ENCODE measurements around the gene WDR75.
A peak's percentile ranks its signal among the peaks of the same experiment; 100 is the strongest.

Gene WDR75

DNA sequence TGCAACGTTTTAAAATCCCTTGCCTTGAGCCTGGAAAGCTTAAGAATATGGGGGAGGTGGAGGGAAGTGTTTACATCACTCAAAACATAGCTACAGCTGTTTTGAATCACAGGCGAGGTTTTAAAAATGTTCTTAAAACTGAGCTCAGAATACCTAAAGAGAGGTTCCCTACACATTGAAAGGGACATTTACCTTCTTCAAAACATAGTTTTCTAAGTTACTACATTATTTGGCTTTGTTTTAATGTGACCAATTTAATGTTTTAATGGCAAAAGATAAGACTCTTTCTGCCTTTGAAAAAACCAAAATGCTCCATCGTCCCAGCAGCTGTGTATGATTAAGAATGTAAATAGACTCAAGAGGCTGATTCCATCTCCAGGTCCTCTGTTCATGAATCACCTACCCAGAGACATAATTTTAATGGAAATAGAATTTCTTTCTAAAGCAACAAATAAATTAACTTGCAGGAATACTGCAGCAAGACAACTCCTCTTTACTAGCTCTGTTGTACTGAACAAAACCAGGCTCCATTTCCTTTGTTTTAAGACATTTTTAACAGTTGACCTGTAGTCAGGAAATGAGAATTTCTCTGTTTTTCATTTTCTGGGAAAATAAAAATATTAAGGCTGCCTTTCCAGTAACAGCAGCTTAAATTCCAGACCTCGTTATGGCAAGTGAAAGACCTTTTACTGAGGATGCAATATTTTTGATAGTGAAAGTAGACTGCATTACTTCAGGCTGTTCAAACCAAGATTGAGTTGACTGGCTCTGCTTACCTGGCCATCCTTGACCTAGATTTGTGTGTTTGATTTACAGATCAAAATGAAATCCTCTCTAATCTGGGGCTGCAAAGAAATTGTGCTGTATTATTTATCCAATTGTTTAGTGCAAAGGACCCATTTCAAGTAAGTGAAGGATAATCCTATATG, 33.7 kb upstream of the WDR75 start (continued):
- TF ChIP-seq, protein P1, sequence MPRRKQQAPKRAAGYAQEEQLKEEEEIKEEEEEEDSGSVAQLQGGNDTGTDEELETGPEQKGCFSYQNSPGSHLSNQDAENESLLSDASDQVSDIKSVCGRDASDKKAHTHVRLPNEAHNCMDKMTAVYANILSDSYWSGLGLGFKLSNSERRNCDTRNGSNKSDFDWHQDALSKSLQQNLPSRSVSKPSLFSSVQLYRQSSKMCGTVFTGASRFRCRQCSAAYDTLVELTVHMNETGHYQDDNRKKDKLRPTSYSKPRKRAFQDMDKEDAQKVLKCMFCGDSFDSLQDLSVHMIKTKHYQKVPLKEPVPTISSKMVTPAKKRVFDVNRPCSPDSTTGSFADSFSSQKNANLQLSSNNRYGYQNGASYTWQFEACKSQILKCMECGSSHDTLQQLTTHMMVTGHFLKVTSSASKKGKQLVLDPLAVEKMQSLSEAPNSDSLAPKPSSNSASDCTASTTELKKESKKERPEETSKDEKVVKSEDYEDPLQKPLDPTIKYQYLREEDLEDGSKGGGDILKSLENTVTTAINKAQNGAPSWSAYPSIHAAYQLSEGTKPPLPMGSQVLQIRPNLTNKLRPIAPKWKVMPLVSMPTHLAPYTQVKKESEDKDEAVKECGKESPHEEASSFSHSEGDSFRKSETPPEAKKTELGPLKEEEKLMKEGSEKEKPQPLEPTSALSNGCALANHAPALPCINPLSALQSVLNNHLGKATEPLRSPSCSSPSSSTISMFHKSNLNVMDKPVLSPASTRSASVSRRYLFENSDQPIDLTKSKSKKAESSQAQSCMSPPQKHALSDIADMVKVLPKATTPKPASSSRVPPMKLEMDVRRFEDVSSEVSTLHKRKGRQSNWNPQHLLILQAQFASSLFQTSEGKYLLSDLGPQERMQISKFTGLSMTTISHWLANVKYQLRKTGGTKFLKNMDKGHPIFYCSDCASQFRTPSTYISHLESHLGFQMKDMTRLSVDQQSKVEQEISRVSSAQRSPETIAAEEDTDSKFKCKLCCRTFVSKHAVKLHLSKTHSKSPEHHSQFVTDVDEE (CRISPR knock-in tag; IDR thresholded peaks at IDR 0.05), result peak; percentile 75

DNA sequence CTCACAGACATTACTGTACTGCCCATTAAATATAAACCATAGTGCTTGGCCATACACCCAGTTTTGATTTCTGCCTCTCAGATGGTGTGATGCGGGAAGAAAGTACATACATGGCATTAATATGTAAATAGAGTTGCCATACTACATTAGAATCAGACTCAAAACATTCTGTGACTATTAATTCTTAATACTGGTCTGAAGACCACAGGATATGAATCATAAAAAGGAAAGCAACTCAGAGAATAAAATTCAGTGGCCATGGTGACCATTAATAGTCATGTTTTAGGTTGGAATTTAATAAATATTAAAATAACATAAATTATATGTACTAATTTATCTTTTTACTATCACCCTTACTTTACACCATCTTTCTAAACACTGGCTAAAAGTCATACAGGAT, 33.0 kb upstream of the WDR75 start:
- peak; percentile 19 for ATAC-seq
- TF ChIP-seq SNAI2 (CRISPR knock-in tag; IDR thresholded peaks at IDR 0.05), result no peak
- TF ChIP-seq CSDC2 (CRISPR knock-in tag; IDR thresholded peaks at IDR 0.05), result no peak
- no peak for TF ChIP-seq ISL1 (CRISPR knock-in tag; IDR thresholded peaks at IDR 0.05)
- TF ChIP-seq, protein P2, sequence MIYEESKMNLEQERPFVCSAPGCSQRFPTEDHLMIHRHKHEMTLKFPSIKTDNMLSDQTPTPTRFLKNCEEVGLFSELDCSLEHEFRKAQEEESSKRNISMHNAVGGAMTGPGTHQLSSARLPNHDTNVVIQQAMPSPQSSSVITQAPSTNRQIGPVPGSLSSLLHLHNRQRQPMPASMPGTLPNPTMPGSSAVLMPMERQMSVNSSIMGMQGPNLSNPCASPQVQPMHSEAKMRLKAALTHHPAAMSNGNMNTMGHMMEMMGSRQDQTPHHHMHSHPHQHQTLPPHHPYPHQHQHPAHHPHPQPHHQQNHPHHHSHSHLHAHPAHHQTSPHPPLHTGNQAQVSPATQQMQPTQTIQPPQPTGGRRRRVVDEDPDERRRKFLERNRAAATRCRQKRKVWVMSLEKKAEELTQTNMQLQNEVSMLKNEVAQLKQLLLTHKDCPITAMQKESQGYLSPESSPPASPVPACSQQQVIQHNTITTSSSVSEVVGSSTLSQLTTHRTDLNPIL (CRISPR knock-in tag; IDR thresholded peaks at IDR 0.05; ENCODE audit: low read depth), result no peak

DNA sequence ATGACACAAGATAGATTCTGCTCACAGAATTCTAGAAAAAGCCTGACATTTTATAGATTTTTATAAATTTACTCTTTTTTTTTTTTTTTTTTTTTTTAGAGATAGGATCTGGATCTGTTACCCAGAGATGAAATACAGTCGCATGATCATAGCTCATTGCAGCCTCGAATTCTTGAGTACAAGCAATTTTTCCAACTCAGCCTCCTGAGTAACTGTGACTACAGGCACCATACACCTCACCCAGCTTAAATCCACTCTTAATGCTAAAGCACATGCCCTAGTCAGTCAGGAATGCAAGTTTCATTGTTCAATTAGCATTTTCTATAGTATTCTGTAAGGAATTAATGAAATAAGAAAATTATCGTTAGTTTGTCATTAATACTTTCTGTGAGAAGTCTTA, 32.1 kb upstream of the WDR75 start:
- no peak for TF ChIP-seq ZFP3 (CRISPR knock-in tag; IDR thresholded peaks at IDR 0.05)
- TF ChIP-seq, protein P2 (CRISPR knock-in tag; IDR thresholded peaks at IDR 0.05; ENCODE audit: low read depth), result 0 out of 2 replicates have a peak, but pooled peaks have one; percentile 25
- TF ChIP-seq, protein P3, sequence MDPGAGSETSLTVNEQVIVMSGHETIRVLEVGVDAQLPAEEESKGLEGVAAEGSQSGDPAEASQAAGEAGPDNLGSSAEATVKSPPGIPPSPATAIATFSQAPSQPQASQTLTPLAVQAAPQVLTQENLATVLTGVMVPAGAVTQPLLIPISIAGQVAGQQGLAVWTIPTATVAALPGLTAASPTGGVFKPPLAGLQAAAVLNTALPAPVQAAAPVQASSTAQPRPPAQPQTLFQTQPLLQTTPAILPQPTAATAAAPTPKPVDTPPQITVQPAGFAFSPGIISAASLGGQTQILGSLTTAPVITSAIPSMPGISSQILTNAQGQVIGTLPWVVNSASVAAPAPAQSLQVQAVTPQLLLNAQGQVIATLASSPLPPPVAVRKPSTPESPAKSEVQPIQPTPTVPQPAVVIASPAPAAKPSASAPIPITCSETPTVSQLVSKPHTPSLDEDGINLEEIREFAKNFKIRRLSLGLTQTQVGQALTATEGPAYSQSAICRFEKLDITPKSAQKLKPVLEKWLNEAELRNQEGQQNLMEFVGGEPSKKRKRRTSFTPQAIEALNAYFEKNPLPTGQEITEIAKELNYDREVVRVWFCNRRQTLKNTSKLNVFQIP (CRISPR knock-in tag; IDR thresholded peaks at IDR 0.05; ENCODE audit: borderline replicate concordance, low read depth), result no peak
- TF ChIP-seq, protein P4, sequence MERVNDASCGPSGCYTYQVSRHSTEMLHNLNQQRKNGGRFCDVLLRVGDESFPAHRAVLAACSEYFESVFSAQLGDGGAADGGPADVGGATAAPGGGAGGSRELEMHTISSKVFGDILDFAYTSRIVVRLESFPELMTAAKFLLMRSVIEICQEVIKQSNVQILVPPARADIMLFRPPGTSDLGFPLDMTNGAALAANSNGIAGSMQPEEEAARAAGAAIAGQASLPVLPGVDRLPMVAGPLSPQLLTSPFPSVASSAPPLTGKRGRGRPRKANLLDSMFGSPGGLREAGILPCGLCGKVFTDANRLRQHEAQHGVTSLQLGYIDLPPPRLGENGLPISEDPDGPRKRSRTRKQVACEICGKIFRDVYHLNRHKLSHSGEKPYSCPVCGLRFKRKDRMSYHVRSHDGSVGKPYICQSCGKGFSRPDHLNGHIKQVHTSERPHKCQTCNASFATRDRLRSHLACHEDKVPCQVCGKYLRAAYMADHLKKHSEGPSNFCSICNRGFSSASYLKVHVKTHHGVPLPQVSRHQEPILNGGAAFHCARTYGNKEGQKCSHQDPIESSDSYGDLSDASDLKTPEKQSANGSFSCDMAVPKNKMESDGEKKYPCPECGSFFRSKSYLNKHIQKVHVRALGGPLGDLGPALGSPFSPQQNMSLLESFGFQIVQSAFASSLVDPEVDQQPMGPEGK (CRISPR knock-in tag; IDR thresholded peaks at IDR 0.05; ENCODE audit: borderline replicate concordance), result no peak
- no peak for TF ChIP-seq ESRRG (CRISPR knock-in tag; IDR thresholded peaks at IDR 0.05)
- TF ChIP-seq ZFP30 (CRISPR knock-in tag; IDR thresholded peaks at IDR 0.05), result no peak
- TF ChIP-seq ZC3H10 (CRISPR knock-in tag; IDR thresholded peaks at IDR 0.05), result no peak
- no peak for ATAC-seq

DNA sequence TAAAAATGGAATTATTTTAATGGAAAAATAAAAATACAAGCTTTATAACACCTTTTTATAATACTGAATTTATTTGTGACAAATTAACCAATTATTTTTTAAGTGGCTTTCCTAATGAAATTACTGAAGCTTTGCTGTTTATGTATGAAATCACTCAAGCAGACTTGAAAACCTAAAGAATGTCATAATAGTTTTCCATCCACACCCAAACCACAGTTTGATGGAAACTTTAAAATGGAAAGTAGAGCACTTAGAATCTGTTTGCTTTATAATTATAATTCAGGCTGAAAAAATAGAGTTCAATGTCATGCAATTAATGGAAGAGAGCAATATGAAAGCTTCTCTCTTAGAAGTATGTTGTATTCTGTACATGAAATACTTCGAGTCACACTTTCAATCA, 31.6 kb upstream of the WDR75 start:
- peak; percentile 70 for TF ChIP-seq ISL1 (CRISPR knock-in tag; IDR thresholded peaks at IDR 0.05)
- no peak for TF ChIP-seq GLIS3 (CRISPR knock-in tag; IDR thresholded peaks at IDR 0.05)
- no peak for TF ChIP-seq BACH2 (CRISPR knock-in tag; IDR thresholded peaks at IDR 0.05; ENCODE audit: borderline replicate concordance)
- ATAC-seq, result no peak

DNA sequence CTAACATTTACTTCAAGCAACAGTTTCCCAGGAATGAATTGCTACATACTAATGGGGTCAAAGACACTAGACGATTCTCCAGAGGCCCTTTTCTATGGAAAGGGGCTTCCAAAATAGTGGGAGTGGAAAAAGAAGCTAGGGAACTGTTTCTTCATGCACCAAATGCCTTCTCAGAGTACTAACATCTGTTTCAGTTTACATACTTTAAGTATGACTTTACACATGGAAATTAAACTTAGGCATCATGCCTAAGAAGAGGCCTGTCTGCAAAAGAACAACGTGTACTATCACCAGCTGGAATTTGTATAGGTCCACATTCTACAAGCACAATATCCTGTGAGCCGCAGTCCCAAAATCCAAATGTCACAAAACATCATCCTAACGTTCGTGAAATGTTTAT, 29.4 kb upstream of the WDR75 start:
- ATAC-seq, result peak; percentile 62
- TF ChIP-seq ISL1 (CRISPR knock-in tag; IDR thresholded peaks at IDR 0.05) (0 out of 2 replicates have a peak, but pooled peaks have one; percentile 13), PPARA (CRISPR knock-in tag; IDR thresholded peaks at IDR 0.05; ENCODE audit: borderline replicate concordance) (no peak), ARNTL (CRISPR knock-in tag; IDR thresholded peaks at IDR 0.05; ENCODE audit: borderline replicate concordance, low read depth) (no peak), RARB (CRISPR knock-in tag; IDR thresholded peaks at IDR 0.05) (no peak), TCF4 (CRISPR knock-in tag; IDR thresholded peaks at IDR 0.05; ENCODE audit: borderline replicate concordance) (no peak), CSDC2 (CRISPR knock-in tag; IDR thresholded peaks at IDR 0.05) (no peak)
- TF ChIP-seq, protein P5, sequence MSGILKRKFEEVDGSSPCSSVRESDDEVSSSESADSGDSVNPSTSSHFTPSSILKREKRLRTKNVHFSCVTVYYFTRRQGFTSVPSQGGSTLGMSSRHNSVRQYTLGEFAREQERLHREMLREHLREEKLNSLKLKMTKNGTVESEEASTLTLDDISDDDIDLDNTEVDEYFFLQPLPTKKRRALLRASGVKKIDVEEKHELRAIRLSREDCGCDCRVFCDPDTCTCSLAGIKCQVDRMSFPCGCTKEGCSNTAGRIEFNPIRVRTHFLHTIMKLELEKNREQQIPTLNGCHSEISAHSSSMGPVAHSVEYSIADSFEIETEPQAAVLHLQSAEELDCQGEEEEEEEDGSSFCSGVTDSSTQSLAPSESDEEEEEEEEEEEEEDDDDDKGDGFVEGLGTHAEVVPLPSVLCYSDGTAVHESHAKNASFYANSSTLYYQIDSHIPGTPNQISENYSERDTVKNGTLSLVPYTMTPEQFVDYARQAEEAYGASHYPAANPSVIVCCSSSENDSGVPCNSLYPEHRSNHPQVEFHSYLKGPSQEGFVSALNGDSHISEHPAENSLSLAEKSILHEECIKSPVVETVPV (CRISPR knock-in tag; IDR thresholded peaks at IDR 0.05), result no peak

Data from SK-N-SH treated with all-trans-retinoic acid at 6 μM for 48 hours (cell line).